Keratinocyte (primary cell): ENCODE results near the gene CDKN3. TPM values are rescaled to one million over a fixed set of nuclear protein-coding genes. Genes with fewer than 3 reads are reported as not detected.

Experiments
- DNase-seq: peaks from one replicate; pipeline ENCODE4 v3.0.0-alpha.2; 2011; ENCODE audit warnings: low read depth, missing footprints, low spot score
- FAIRE-seq: peaks from 2 replicates; lab custom pipeline; 2011; peaks lifted over from hg19 to GRCh38; lab: Jason Lieb, UNC
- H2AFZ ChIP-seq: 2 replicates; pipeline ENCODE4 v1.6.0; 2012; ENCODE audit warnings: low read length, control low read depth, inconsistent platforms; ENCODE audit not compliant: control insufficient read depth
- H3K27ac ChIP-seq: 2 replicates; pipeline ENCODE4 v1.5.1; 2011; ENCODE audit warnings: low read length; ENCODE audit not compliant: control insufficient read depth, insufficient read depth
- H3K27me3 ChIP-seq: 3 replicates; pipeline ENCODE4 v1.6.0; 2011; ENCODE audit warnings: low read length; ENCODE audit not compliant: control insufficient read depth, insufficient read depth; ENCODE audit errors: extremely low read depth
- H3K36me3 ChIP-seq, 2 experiments: 2 replicates in 1 of 2; 3 replicates in 1 of 2; pipeline ENCODE4 v1.5.1; 2011; ENCODE audit warnings: low read length in 2 of 2, mild to moderate bottlenecking in 1 of 2; ENCODE audit not compliant: control insufficient read depth in 2 of 2, insufficient read depth in 2 of 2; ENCODE audit errors: extremely low read depth in 1 of 2
- H3K4me1 ChIP-seq: 3 replicates; pipeline ENCODE4 v1.5.1; 2011; ENCODE audit warnings: low read length; ENCODE audit not compliant: control insufficient read depth, insufficient read depth; ENCODE audit errors: extremely low read depth
- H3K4me2 ChIP-seq: 3 replicates; pipeline ENCODE4 v1.6.0; 2011; ENCODE audit warnings: low read depth, low read length; ENCODE audit not compliant: control insufficient read depth, insufficient read depth; ENCODE audit errors: extremely low read depth
- H3K4me3 ChIP-seq, 3 experiments: fragments of 200-600 bp in 1 of 3; sonication (generic) in 1 of 3; 2 replicates in 2 of 3; 3 replicates in 1 of 3; pipeline ENCODE4 v1.5.1; 2011 to 2016; ENCODE audit warnings: low read length in 3 of 3, mild to moderate bottlenecking in 3 of 3, control low read depth in 2 of 3, inconsistent platforms in 1 of 3, low read depth in 1 of 3, mixed read lengths in 1 of 3, mixed run types in 1 of 3, moderate library complexity in 1 of 3; ENCODE audit not compliant: control insufficient read depth in 2 of 3, insufficient read depth in 2 of 3; ENCODE audit errors: extremely low read depth in 1 of 3
- H3K79me2 ChIP-seq: 2 replicates; pipeline ENCODE4 v1.6.0; 2012; ENCODE audit warnings: low read length; ENCODE audit not compliant: control insufficient read depth, insufficient read depth
- H3K9ac ChIP-seq: 3 replicates; pipeline ENCODE4 v1.6.0; 2011; ENCODE audit warnings: low read length; ENCODE audit not compliant: control insufficient read depth, insufficient read depth; ENCODE audit errors: extremely low read depth
- H3K9me1 ChIP-seq: 3 replicates; pipeline ENCODE4 v1.6.0; 2011; ENCODE audit warnings: low read length; ENCODE audit not compliant: control insufficient read depth, insufficient read depth; ENCODE audit errors: extremely low read depth
- H3K9me3 ChIP-seq: 2 replicates; pipeline ENCODE4 v1.5.1; 2012; ENCODE audit warnings: low read depth, low read length; ENCODE audit not compliant: control insufficient read depth
- H4K20me1 ChIP-seq: 3 replicates; pipeline ENCODE4 v1.6.0; 2011; ENCODE audit warnings: low read length; ENCODE audit not compliant: control insufficient read depth, insufficient read depth; ENCODE audit errors: extremely low read depth
- CTCF ChIP-seq, 3 experiments: IDR thresholded peaks in 1 of 3; conservative IDR thresholded peaks in 1 of 3; optimal IDR thresholded peaks in 1 of 3; 2 replicates in 2 of 3; 3 replicates in 1 of 3; pipeline versions ENCODE3 to v1.5.1; 2011; ENCODE audit warnings: low read length in 3 of 3, mild to moderate bottlenecking in 3 of 3, moderate library complexity in 2 of 3, control low read depth in 1 of 3, inconsistent platforms in 1 of 3; ENCODE audit not compliant: insufficient read depth in 2 of 3; ENCODE audit errors: extremely low read depth in 1 of 3
- EZH2 ChIP-seq: IDR thresholded peaks from one replicate; pipeline ENCODE4 v1.6.1; 2012; ENCODE audit warnings: inconsistent platforms, mild to moderate bottlenecking, low read length, moderate library complexity
- dilution Hi-C: fragments of 300-500 bp; cut with MboI; formaldehyde crosslinking; loops from one replicate; pipeline ENCODE4 v1.7.0; 2020; ENCODE audit warnings: low sequenced_read_pairs; ENCODE audit not compliant: extremely low pct_ligation_motif_present
- polyA plus RNA-seq, 5 experiments: library from polyadenylated mRNA; depleted of rRNA in 3 of 5; stranded (reverse) in 3 of 5; stranded (forward) in 1 of 5; unstranded in 1 of 5; fragments of >200 nt; gene quantifications; 1 replicate in 1 of 5; 2 replicates in 3 of 5; 3 replicates in 1 of 5; pipeline versions ENCODE4 v1.2.1 to v1.2.3, GENCODE V29; 2011 to 2012; ENCODE audit warnings: missing spikeins in 2 of 5, low read depth in 1 of 5, low replicate concordance in 1 of 5

The CDKN3 gene
- polyA plus RNA-seq, 1 donor (not counting 4 experiments of a cell fraction or from before 2014, with no cell fraction given): 51.6 TPM

- no peaks in the 10 kb centered on the region for H3K9me1 ChIP-seq
- no peaks in the 10 kb centered on the region for H4K20me1 ChIP-seq
- no peak overlapping the region for H3K4me3 ChIP-seq
- H3K79me2 ChIP-seq: no peaks in the 10 kb centered on the region
- peaks cover 18% of the 10 kb centered on the region for H3K4me1 ChIP-seq
- H3K9ac ChIP-seq: no peak overlapping the region
- FAIRE-seq (no peak), DNase-seq (no peak)
- TF ChIP-seq EZH2 (no peak), CTCF (optimal IDR thresholded peaks at IDR 0.05 in 1 of 3, IDR thresholded peaks at IDR 0.05 in 1 of 3, conservative IDR thresholded peaks at IDR 0.05 in 1 of 3; ENCODE audit: extremely low read depth in 1 of 3, insufficient read depth in 2 of 3, low read length in 3 of 3) (no peak)
- no peaks in the 10 kb centered on the region for H3K36me3 ChIP-seq
- no peak overlapping the region for H3K4me2 ChIP-seq
- H3K27me3 ChIP-seq: no peaks in the 10 kb centered on the region
- no peak overlapping the region for H3K27ac ChIP-seq
- dilution Hi-C loops: no loop called here
- H3K9me3 ChIP-seq: no peaks in the 10 kb centered on the region
- H2AFZ ChIP-seq: no peak overlapping the region
Measured at GRCh38 chr14:54360667-54361066, 36.1 kb upstream of the CDKN3 start.

- dilution Hi-C loops: no loop called here
- DNase-seq (no peak), FAIRE-seq (no peak)
- Histone ChIP-seq H3K4me3 (no peak overlapping the region), H3K36me3 (no peaks in the 10 kb centered on the region), H3K27me3 (no peaks in the 10 kb centered on the region), H3K9me1 (no peaks in the 10 kb centered on the region), H3K9ac (no peak overlapping the region), H3K27ac (no peak overlapping the region), H3K9me3 (no peaks in the 10 kb centered on the region), H2AFZ (no peak overlapping the region), H3K79me2 (no peaks in the 10 kb centered on the region), H3K4me1 (peaks cover 13% of the 10 kb centered on the region), H3K4me2 (no peak overlapping the region), H4K20me1 (no peaks in the 10 kb centered on the region)
- TF ChIP-seq EZH2 (no peak), CTCF (optimal IDR thresholded peaks at IDR 0.05 in 1 of 3, IDR thresholded peaks at IDR 0.05 in 1 of 3, conservative IDR thresholded peaks at IDR 0.05 in 1 of 3; ENCODE audit: extremely low read depth in 1 of 3, insufficient read depth in 2 of 3, low read length in 3 of 3) (no peak)
Measured at GRCh38 chr14:54362089-54362504, 34.7 kb upstream of the CDKN3 start.
